NCI-H2081 (cell line): ENCODE measurements around the gene GUK1.
"Not testable (repeated sequence)": the region's sequence is repeated elsewhere in the genome, so short reads cannot be mapped to it uniquely, and the experiment has no call there.

Experiments
- DNase-seq, 2 experiments: peaks; one replicate each; lab custom pipeline; 2025; lab: John Stamatoyannopoulos, UW

GUK1 gene

GRCh38 chr1:228177183-228177475 lies 37.0 kb downstream of the GUK1 start:
- no peak for DNase-seq

GRCh38 chr1:228177721-228178710 lies 37.9 kb downstream of the GUK1 start:
- DNase-seq: no peak

GRCh38 chr1:228178737-228179684 lies 38.9 kb downstream of the GUK1 start:
- no peak for DNase-seq

DNA sequence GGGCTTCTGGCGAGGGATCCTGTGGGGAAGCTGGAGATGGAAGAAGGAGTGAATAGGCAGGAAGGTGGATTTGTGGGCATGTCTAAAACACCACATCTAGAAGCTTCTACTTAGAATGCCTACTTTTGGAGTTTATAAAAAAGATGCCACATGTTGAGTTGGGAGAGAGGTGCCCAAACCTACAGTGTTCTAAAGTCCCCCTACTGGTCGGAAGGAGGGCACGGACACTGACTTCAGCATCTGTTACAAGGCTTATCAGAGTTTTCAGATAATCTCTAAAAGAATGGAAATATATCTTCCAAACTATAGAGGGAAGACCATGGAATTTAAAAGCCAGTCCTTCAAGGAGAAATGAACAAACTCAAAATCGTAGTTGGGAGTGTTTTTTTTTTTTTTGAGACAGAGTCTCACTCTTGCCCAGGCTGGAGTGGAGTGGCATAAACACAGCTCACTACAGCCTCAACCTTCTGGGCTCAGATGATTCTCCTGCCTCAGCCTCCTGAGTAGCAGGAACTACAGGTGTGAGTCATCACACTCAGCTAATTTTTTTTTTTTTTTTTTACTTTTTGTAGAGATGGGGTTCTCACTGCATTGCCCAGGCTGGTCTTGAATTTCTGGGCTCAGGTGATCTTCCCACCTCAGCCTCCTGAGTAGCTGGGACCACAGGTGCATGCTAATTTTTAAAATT lies 40.3 kb downstream of the GUK1 start:
- DNase-seq: no peak

GRCh38 chr1:228180959-228181644 lies 41.0 kb downstream of the GUK1 start:
- DNase-seq: no peak

GRCh38 chr1:228181645-228182034 lies 41.6 kb downstream of the GUK1 start:
- no peak for DNase-seq

- DNase-seq: no peak
Observed at GRCh38 chr1:228182296-228183030, 42.4 kb downstream of the GUK1 start.

- DNase-seq: no peak
Observed at GRCh38 chr1:228184152-228184551, 44.1 kb downstream of the GUK1 start.

- DNase-seq: no peak
Observed at GRCh38 chr1:228185641-228185965, 45.5 kb downstream of the GUK1 start.

DNA sequence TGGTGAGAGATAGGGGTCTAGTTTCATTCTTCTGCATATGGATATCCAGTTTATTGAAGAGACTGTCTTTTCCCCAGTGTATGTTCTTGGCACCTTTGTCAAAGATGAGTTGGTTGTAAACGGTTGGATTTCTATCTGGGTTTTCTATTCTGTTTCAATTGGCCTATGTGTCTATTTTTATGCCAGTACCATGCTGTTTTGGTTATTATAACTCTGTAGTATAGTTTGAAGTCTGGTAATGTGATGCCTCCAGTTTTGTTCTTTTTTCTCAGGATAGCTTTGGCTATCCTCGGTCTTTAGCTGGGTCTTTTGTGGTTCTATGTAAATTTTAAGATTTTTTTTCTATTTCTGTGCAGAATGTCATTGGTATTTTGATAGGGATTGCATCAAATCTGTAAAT lies 48.2 kb downstream of the GUK1 start:
- not testable (repeated sequence) for DNase-seq

- no peak for DNase-seq
Observed at GRCh38 chr1:228190182-228190581, 50.1 kb downstream of the GUK1 start.

DNA sequence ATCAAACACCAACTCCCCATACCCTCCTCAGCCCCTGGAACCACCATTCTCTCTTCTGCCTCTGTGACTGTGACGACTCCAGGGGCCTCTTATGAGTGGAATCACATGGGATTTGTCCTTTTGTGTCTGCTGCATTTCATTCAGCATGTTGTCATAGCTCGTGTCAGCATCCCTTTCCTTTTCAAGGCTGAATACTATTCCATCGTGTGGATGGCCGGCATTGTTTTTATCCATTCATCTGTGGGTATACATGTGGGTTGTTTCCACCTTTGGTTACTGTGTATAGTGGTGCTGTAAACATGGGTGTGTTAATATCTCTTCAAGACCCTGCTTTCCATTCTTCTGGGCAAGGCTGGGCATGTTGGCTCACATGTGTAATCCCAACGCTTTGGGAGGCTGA lies 50.7 kb downstream of the GUK1 start:
- no peak for DNase-seq

DNA sequence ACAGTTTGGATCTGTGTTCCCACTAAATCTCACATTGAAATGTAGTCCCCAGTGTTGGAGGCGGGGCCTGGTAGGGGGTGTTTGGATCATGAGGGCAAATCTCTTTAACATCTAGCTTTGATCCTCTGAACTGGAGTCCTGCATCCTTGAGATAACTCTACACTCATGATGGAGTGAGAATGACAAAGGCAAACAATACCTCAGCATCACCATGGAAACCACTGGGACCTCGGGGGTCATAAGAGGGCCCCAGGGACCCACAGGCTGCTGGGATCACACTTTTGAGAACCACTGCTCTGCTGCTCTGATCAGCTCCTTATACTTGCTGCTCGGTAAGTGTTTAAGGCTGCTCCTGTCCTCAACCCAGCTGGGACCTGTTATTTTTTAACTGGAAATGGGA lies 54.4 kb downstream of the GUK1 start:
- no peak for DNase-seq

DNA sequence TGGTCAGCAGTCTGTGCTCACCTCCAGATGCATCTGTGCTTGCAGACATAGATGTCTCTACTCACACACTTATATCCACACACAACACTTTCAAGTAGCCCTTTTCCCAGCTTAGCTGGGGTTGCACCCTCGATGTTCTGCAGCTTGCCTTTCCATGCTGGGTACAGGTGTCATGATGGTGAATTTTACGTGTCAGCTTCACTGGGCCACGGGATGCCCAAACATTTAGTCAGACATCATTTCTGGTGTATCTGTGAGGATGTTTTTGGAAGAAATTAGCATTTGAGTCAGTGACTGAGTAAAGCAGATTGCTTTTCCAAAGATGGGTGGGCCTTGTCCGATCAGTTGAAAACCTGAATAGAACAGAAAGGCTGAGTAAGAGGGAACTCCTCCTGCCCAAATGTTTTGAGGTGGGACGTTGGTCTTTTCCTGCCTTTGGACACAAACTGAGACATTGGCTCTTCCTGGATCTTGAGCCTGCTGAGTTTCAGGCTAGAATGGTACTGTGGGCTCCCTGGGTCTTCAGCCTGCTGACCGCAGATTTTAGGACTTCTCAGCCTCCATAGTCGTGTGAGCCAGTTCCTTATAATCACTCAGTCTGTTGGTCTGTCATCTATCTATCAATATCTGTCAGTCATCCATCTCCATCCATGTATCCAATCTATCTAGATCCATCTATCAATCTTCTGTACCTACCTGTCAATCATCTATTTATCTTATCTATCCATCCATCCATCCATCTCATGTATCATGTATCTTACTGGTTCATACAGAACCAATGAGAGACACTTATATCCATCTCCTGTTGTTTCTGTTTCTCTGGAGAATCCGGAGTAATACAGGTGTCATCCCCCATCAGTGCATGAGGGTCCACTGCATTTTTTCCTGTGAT lies 55.1 kb downstream of the GUK1 start:
- DNase-seq: no peak

DNA sequence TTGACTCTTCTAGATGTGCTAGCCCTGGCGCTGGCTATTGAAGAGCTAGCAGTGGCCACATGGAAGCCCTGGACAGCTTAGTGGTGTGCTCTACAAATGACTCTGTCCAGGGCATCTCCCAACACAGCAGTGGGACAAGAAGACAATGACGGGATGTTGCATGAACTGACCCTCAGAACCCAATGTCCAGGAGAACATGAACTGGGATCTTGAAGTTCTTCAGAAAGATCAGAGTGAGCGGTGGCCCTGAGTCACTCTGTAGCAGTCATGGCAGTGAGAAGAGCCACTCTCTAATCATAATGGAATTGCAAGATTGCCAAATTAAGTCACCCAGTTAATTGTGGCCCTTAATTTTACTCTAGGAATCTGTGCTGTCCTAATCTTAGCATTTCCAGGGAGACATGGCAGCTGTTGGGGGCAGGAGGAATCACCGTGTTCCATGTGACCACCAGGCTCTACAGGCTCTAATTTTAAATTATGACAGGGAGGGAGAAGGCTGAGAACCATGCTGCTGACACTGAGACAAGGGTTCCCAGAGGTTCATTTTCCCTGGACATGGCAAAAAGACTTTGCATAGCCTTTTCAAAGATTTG lies 57.6 kb downstream of the GUK1 start:
- no peak for DNase-seq
